Immature natural killer cell (primary cell): ENCODE measurements around the gene GPR161. TPM values are rescaled to one million over a fixed set of nuclear protein-coding genes. Genes with fewer than 3 reads are reported as not detected.
"Not testable (repeated sequence)": the region's sequence is repeated elsewhere in the genome, so short reads cannot be mapped to it uniquely, and the experiment has no call there.

Experiments
- DNase-seq, 3 donors: peaks; one replicate each; pipeline ENCODE4 v3.0.0; 2022; ENCODE audit warnings: mixed read lengths in 1 of 3
- H3K27ac Mint-ChIP-seq, 6 donors: one replicate each; pipeline ENCODE4 v1.8.0; 2020; ENCODE audit warnings: mixed read lengths in 6 of 6, mild to moderate bottlenecking in 5 of 6, inconsistent platforms in 4 of 6, moderate library complexity in 3 of 6
- H3K27me3 Mint-ChIP-seq, 3 donors: one replicate each; pipeline ENCODE4 v1.8.0; 2020 to 2021; ENCODE audit warnings: low read depth in 3 of 3, mild to moderate bottlenecking in 3 of 3, mixed read lengths in 3 of 3, moderate library complexity in 3 of 3, inconsistent platforms in 1 of 3
- H3K36me3 Mint-ChIP-seq, 3 donors: one replicate each; pipeline ENCODE4 v1.8.0; 2020; ENCODE audit warnings: mixed read lengths in 3 of 3, inconsistent platforms in 2 of 3, mild to moderate bottlenecking in 2 of 3
- H3K4me1 Mint-ChIP-seq, 2 donors: one replicate each; pipeline ENCODE4 v1.8.0; 2020; ENCODE audit warnings: inconsistent platforms in 2 of 2, mild to moderate bottlenecking in 2 of 2, mixed read lengths in 2 of 2, moderate library complexity in 1 of 2
- H3K4me3 Mint-ChIP-seq, 5 donors: one replicate each; pipeline ENCODE4 v1.8.0; 2020; ENCODE audit warnings: mild to moderate bottlenecking in 5 of 5, mixed read lengths in 5 of 5, inconsistent platforms in 3 of 5, moderate library complexity in 3 of 5
- H3K9me3 Mint-ChIP-seq, 6 donors: one replicate each; pipeline ENCODE4 v1.8.0; 2020; ENCODE audit warnings: mild to moderate bottlenecking in 6 of 6, mixed read lengths in 6 of 6, inconsistent platforms in 4 of 6, moderate library complexity in 3 of 6
- polyA plus RNA-seq, 3 donors: library from polyadenylated mRNA; unstranded; fragments of 300-500 nt; fragmentation: Illumina TruSeq; gene quantifications; one replicate each; pipeline ENCODE4 v1.2.3, GENCODE V29; 2021

Gene GPR161, protein sequence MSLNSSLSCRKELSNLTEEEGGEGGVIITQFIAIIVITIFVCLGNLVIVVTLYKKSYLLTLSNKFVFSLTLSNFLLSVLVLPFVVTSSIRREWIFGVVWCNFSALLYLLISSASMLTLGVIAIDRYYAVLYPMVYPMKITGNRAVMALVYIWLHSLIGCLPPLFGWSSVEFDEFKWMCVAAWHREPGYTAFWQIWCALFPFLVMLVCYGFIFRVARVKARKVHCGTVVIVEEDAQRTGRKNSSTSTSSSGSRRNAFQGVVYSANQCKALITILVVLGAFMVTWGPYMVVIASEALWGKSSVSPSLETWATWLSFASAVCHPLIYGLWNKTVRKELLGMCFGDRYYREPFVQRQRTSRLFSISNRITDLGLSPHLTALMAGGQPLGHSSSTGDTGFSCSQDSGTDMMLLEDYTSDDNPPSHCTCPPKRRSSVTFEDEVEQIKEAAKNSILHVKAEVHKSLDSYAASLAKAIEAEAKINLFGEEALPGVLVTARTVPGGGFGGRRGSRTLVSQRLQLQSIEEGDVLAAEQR
- polyA plus RNA-seq = not detected

DNA sequence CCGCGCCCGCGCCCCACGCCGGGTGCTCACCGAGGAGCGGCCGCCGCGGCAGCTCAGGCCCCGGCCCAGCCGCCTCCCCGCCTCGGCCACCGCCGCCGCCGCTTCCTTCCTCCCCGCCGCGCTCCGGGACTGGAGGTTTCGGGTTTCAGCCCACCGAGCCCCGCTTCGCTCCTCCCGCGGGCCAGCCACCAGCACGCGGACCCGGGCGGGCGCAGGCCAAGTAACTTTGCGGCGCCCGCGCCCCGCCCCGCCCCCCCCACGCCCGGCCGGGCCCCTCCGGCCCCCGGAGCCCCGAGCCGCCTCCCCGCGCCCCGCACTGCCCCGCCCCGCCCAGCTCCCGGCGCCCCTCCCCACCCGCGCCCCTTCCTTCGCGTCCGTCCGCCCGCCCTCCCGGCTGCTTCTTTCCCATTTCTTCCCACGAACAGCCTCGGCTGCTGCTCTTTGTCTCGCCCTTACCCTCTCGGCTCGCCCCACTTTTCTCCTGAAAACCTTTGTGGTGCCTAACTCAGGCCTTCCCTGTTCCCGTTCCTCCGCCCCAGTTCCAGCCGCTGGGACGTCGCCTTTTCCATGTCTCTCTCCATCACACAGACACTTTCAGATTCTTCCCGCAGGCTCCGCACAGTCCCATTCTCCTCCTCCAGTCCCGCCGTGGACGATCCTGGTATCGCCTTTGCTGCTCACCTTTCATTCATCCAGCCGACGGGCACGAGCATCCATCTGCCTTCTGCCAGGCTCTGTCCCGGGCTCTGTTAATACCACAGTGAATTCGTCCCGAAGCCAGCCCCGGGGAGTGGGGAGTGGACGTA is at the start of gene GPR161:
TSS of gene GPR161 (minus strand) at position 222 of the 806 bp plus-strand sequence. CDS start 32,080 bp downstream, outside the sequence.
- peaks cover 17 to 24% of the 10 kb centered on the region in 2 donors for H3K4me1 Mint-ChIP-seq
- H3K9me3 Mint-ChIP-seq = no peaks in the 10 kb centered on the region
- peak within 1 kb of the TSS; percentile 87 to 98 (median 91) for H3K4me3 Mint-ChIP-seq
- peak; percentile 27 to 39 (median 28) for DNase-seq
- peak within 1 kb of the TSS in 4 of 6 donors; percentile 54 to 84 (median 74) for H3K27ac Mint-ChIP-seq
- H3K27me3 Mint-ChIP-seq = peaks cover 11 to 28% (median 13%) of the 10 kb centered on the region in 3 donors
- peaks cover 0 to 4% (median 0%) of the 10 kb centered on the region in 3 donors for H3K36me3 Mint-ChIP-seq

DNA sequence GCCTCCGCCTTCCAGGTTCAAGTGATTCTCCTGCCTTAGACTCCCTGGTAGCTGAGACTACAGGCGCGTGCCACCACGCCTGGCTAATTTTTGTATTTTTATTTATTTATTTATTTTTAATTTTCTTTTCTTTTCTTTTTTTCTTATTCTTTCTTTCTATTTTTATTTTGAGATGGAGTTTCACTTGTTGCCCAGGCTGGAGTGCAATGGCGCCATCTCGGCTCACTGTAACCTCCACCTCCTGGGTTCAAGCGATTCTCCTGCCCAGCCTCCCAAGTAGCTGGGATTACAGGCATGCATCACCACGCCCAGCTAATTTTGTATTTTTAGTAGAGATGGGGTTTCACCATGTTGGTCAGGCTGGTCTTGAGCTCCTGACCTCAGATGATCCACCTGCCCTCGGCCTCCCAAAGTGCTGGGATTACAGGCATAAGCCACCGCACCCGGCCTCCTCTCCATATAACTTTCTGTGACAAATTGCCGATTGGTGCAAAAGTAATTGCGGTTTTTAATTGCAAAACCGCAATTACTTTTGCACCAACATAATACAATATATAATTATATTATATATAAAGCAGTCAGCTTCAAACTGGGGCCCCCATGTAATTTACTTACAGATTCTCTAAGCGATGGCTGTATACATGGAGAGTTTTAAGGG is 44.5 kb upstream of the GPR161 start:
- H3K36me3 Mint-ChIP-seq, DNase-seq, H3K9me3 Mint-ChIP-seq, H3K27me3 Mint-ChIP-seq, H3K27ac Mint-ChIP-seq: not testable (repeated sequence)
- Mint-ChIP-seq H3K4me1 (peaks cover 0 to 11% of the 10 kb centered on the region in 2 donors), H3K4me3 (peak overlapping the region in 1 of 5 donors; percentile 38)

DNA sequence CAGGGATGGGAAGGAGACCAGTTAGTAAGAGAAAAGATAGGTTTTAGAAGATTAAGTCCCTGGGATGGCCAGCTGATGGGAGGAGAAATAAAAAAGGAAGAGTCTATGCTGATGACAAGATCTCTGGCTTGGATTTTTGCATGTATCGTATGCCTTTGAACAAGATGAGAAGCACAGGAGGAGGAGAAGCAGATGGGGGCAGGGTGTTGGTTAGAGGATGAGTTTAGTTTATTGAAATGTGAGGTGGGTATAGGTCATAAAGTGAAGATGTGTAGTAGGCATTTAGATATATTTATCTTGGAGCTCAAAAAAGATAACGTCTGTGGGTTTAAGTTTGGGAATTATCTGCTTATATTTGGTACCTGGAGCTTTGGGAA is 43.4 kb upstream of the GPR161 start:
- Mint-ChIP-seq H3K27ac (no peak overlapping the region), H3K27me3 (peaks cover 3 to 4% (median 3%) of the 10 kb centered on the region in 3 donors), H3K9me3 (no peaks in the 10 kb centered on the region), H3K4me3 (no peak overlapping the region), H3K36me3 (peaks cover 0 to 4% (median 0%) of the 10 kb centered on the region in 3 donors), H3K4me1 (peaks cover 0 to 11% of the 10 kb centered on the region in 2 donors)
- DNase-seq = no peak

DNA sequence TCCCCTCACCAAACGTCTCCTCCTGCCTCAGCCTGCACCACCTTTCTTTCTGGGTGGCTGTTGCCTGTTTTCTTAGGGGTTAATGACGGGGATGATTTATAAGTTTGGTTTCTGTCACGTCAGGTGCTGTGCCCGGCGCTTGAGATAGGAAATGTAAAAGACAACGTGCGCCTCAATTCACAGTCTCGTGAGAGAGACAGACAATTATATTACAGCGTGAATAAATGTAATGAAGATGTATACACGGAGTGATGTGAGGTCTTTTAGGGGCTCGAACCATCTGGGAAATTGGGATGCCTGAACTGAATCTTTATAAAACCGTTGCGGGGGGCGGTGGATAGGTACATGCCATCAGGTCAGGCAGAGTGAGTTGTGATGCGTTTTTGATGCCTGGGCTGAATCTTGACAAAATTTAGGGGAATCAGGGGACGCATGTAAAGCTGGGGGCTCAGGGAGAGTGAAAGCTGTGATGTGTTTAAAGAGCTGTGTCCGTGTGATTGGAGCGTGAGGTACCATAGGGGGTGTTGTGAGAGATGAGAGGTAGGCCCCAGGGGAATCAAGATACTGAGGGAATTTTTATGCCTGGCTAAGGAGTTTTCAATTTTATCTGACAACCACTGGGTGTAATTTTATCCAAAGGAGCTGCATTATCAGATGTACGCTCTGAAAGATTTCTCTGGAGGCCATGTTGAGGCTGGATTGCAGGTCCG is 42.9 kb upstream of the GPR161 start:
- Mint-ChIP-seq H3K27ac (no peak overlapping the region), H3K9me3 (no peaks in the 10 kb centered on the region), H3K36me3 (peaks cover 0 to under 1% (median 0%) of the 10 kb centered on the region in 3 donors), H3K4me3 (no peak overlapping the region), H3K27me3 (peaks cover 4 to 8% (median 5%) of the 10 kb centered on the region in 3 donors), H3K4me1 (peaks cover 0 to 11% of the 10 kb centered on the region in 2 donors)
- peak in 1 of 3 donors; percentile 9 for DNase-seq

DNA sequence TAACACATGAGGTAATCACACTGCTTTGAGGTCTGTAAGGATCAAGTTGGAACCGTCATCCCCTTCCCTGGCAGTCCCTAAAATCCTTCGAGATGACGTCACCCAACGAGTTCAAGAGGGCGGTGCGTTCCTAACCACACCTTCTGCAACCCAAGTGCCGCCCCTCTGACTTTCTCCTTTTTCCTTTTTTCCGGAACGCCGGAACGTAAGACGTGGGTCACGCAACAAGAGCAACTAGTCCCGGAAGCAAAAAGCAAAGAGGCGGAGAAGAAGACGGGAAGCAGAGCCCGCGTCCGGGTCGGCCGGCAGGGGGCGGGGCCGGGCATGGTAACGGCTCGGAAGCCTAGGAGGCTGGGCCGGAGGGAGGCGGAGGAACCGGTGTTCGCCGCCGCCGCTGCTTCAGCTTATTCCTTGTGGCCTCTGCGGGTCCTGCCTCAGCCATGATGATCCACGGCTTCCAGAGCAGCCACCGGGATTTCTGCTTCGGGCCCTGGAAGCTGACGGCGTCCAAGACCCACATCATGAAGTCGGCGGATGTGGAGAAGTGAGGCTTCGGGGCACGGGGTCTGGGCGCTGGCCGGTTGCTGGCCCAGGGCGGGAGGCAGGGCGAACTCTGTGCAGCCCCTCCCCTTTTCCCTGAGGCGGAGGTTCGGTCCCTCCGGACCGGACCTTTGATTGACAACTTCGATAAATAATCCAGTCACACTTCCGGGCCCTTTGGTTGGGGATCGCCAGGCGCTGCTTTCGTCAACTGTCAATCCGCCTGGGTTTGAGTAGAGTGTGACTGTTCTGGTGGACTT is 42.1 kb upstream of the GPR161 start, which contains the start of gene TIPRL:
TSS of gene TIPRL (plus strand) at position 325 of the 800 bp plus-strand sequence. CDS start at position 441, 116 bp downstream.
- Mint-ChIP-seq H3K4me3 (no peak within 1 kb of the TSS), H3K27ac (no peak within 1 kb of the TSS)
- peak; percentile 91 to 93 (median 91) for DNase-seq

DNA sequence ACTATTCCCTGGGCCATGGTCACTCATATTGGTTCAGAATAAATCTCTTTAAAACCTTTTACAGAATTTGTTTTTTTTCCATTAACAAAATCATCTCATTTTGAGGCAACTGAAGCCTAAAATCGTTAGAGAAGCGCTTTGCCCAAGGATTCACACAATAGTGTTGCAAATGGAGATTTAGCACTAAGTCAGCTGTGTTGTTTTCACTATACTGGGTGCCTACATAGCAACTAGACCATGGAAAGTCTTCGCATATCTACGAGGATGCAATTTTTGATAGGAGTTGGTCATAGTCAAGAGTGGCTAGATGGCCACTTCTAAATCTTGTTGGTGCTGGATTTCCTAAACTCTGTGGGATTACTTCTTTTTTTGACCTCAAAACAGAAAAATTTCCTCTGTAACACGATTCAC is 41.5 kb upstream of the GPR161 start:
- Mint-ChIP-seq H3K9me3 (no peaks in the 10 kb centered on the region), H3K27me3 (peaks cover 9 to 15% (median 9%) of the 10 kb centered on the region in 3 donors), H3K4me3 (no peak overlapping the region), H3K4me1 (peaks cover 0 to 1% of the 10 kb centered on the region in 2 donors), H3K36me3 (no peaks in the 10 kb centered on the region), H3K27ac (no peak overlapping the region)
- DNase-seq = peak in 1 of 3 donors; percentile 2

More for the DNA sequence above, 42.1 kb upstream of the GPR161 start, which contains the start of gene TIPRL:
- H3K9me3 Mint-ChIP-seq = no peaks in the 10 kb centered on the region
- peaks cover 7 to 11% (median 8%) of the 10 kb centered on the region in 3 donors for H3K27me3 Mint-ChIP-seq
- H3K4me1 Mint-ChIP-seq = peaks cover 0 to 7% of the 10 kb centered on the region in 2 donors
- H3K36me3 Mint-ChIP-seq = no peaks in the 10 kb centered on the region

DNA sequence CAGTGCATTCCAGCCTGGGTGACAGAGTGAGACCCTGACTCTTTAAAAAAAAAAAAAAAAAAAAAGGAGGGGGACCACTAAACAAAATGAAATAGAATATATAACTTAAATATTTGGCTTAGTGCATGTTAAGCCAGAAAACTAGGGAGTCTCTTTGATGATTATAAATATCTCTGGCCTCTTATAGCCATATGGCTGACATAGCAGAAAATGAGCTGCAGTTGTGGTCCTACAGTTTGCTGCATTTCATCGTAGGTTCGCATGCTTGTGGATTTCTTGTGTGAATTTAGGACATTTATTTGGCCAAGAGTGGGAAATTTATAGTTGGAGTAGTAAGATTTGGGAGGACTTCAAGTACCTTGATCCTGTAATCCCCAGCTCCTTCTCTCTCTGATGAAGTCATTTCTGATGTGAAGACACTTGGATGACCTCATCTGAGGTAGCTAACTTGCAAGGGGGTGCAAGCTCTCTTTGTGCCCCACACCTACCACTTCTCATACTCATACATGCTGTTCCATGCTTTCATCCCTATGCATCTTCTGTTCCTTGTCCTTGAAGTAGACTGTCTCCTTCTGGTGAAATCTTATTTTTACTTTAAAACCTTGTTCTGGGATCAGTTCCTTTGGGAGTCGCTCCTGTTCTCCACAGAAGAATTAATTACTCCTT is 35.7 kb upstream of the GPR161 start:
- no peaks in the 10 kb centered on the region for H3K4me1 Mint-ChIP-seq
- no peaks in the 10 kb centered on the region for H3K36me3 Mint-ChIP-seq
- no peak overlapping the region for H3K4me3 Mint-ChIP-seq
- H3K27ac Mint-ChIP-seq = no peak overlapping the region
- H3K9me3 Mint-ChIP-seq = no peaks in the 10 kb centered on the region
- no peak for DNase-seq
- peaks cover 6 to 17% (median 7%) of the 10 kb centered on the region in 3 donors for H3K27me3 Mint-ChIP-seq

DNA sequence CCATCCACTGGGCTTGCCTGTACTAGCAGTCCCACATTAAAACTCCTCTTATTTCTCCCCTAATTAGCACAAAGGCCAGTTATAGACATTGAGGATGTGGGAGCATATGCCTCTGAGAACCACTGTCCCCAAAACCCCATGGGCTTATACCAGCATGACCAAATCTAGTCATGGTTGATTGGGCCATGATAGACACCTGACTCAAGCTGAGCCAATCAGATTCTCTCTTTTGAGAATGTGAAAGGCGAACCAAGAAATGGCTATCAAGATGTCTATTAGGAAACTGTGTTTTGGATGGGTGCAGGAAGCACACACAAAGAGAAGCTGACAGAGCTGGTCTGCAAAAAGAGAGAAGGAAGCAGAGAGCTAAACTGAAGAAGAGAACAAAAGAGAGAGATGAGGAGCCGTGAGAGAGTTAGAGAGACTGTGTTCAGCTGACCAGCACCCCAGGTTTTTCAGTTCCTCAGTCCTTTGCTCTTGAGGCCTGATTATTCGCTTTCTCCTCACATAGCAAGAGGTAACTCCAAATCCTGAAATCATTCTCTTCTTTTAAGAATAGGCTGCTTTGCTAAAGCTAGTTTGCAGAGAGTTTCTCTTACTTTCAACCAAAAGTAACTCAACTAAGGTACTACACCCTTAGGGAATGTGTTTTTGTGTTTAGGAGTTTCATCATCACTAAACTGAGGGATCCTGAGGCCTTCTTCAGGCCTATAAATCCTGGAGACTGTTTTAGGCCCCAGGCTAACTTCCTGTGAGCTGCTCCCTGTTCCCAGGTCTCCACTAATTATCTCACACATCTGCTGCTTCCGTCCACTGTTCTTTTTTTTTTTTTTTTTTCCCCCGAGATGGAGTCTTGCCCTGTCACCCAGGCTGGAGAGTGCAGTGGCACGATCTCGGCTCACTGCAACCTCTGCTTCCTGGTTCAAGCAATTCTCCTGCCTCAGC is 34.1 kb upstream of the GPR161 start:
- DNase-seq = no peak
- H3K9me3 Mint-ChIP-seq = no peaks in the 10 kb centered on the region
- no peaks in the 10 kb centered on the region for H3K4me1 Mint-ChIP-seq
- no peak overlapping the region for H3K27ac Mint-ChIP-seq
- H3K27me3 Mint-ChIP-seq = peaks cover 6 to 17% (median 7%) of the 10 kb centered on the region in 3 donors
- no peak overlapping the region for H3K4me3 Mint-ChIP-seq
- no peaks in the 10 kb centered on the region for H3K36me3 Mint-ChIP-seq

DNA sequence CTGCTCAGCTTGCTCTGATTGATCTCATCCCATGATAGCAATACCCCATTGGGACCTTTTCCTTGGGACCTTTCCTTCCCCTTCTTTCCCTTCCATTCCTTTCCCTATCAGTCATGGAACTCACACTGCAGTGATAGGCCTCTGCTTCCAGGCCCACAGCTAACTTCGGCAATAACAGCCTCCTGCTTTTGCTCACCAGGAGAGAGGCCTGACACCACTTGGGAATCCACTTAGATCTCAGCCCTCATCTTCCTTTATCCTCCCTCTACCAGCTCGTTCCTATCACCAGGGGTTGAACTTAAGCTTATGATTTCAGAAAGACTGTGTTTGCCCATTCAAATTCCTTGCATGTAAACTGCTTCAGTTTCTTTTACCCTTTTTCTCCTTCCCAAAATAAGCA is 31.1 kb upstream of the GPR161 start:
- Mint-ChIP-seq H3K9me3 (peaks cover 0 to 1% (median 0%) of the 10 kb centered on the region in 6 donors), H3K27ac (no peak overlapping the region), H3K4me3 (no peak overlapping the region), H3K27me3 (peaks cover 0 to 6% (median 3%) of the 10 kb centered on the region in 3 donors), H3K36me3 (peaks cover 0 to 5% (median 0%) of the 10 kb centered on the region in 3 donors), H3K4me1 (no peaks in the 10 kb centered on the region)
- DNase-seq = no peak

DNA sequence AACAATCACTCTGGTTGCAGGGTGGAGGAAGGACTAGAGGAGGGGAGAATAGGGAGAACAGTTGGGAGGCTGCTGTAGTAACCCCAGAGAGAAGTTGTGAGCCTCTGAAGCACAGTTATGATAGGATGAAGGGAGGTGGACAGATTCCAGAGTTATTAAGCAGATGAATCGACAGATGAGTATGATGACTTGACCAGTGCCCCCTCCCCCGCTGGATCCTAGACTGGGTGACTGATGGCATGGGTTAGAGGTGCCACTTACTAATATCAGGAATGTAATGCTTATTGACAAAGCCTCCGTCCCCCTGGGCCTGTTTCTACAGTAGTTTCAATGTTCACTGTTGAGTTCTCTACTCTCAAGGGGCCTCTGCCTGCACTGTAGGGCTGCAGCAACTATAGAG is 28.0 kb upstream of the GPR161 start:
- DNase-seq = no peak
- H3K27ac Mint-ChIP-seq = no peak overlapping the region
- H3K4me3 Mint-ChIP-seq = no peak overlapping the region
- H3K4me1 Mint-ChIP-seq = no peaks in the 10 kb centered on the region
- H3K27me3 Mint-ChIP-seq = peaks cover 6 to 14% (median 8%) of the 10 kb centered on the region in 3 donors
- H3K36me3 Mint-ChIP-seq = peaks cover 0 to 14% (median 8%) of the 10 kb centered on the region in 3 donors
- peaks cover 7 to 14% (median 10%) of the 10 kb centered on the region in 6 donors for H3K9me3 Mint-ChIP-seq

DNA sequence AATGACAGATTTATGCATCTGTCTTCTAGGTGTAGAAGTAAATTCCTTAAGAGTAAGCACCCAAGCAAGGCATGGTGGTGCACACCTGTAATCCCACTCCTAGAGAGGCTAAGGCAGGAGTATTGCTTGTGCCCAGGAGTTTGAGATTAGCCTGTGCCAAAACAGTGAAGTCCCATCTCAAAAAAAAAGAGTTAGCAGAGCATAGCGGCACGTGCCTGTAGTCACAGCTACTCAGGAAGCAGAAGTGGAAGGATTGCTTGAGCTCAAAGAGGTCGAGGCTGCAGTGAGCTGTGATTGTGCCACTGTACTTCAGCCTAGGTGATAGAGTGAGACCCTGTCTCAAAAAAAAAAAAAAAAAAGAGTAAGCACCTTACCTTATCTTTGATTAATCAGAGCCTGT is 26.9 kb upstream of the GPR161 start:
- Mint-ChIP-seq H3K27me3 (peaks cover 8 to 16% (median 9%) of the 10 kb centered on the region in 3 donors), H3K4me3 (no peak overlapping the region), H3K36me3 (peaks cover under 1 to 16% (median 9%) of the 10 kb centered on the region in 3 donors), H3K4me1 (no peaks in the 10 kb centered on the region), H3K27ac (no peak overlapping the region), H3K9me3 (peaks cover 8 to 24% (median 17%) of the 10 kb centered on the region in 6 donors)
- no peak for DNase-seq
